HG03175 (cell line): ENCODE results near the gene KIF6.

Experiments used
- ATAC-seq: cut with Tn5 transposase; IDR thresholded peaks from one replicate; pipeline ENCODE4 v1.9.1; 2021; ENCODE audit warnings: mild to moderate bottlenecking, moderate library complexity; ENCODE audit not compliant: unreplicated experiment

Gene KIF6, protein sequence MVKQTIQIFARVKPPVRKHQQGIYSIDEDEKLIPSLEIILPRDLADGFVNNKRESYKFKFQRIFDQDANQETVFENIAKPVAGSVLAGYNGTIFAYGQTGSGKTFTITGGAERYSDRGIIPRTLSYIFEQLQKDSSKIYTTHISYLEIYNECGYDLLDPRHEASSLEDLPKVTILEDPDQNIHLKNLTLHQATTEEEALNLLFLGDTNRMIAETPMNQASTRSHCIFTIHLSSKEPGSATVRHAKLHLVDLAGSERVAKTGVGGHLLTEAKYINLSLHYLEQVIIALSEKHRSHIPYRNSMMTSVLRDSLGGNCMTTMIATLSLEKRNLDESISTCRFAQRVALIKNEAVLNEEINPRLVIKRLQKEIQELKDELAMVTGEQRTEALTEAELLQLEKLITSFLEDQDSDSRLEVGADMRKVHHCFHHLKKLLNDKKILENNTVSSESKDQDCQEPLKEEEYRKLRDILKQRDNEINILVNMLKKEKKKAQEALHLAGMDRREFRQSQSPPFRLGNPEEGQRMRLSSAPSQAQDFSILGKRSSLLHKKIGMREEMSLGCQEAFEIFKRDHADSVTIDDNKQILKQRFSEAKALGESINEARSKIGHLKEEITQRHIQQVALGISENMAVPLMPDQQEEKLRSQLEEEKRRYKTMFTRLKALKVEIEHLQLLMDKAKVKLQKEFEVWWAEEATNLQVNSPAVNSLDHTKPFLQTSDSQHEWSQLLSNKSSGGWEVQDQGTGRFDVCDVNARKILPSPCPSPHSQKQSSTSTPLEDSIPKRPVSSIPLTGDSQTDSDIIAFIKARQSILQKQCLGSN

GRCh38 chr6:39724787-39725631, at the start of gene KIF6:
KIF6 (minus strand) TSS chr6:39725408; CDS start chr6:39725310, 98 bp downstream.
- peak; percentile 98 for ATAC-seq

GRCh38 chr6:39773782-39774181, 48.6 kb upstream of the KIF6 start:
- ATAC-seq: no peak

DNA sequence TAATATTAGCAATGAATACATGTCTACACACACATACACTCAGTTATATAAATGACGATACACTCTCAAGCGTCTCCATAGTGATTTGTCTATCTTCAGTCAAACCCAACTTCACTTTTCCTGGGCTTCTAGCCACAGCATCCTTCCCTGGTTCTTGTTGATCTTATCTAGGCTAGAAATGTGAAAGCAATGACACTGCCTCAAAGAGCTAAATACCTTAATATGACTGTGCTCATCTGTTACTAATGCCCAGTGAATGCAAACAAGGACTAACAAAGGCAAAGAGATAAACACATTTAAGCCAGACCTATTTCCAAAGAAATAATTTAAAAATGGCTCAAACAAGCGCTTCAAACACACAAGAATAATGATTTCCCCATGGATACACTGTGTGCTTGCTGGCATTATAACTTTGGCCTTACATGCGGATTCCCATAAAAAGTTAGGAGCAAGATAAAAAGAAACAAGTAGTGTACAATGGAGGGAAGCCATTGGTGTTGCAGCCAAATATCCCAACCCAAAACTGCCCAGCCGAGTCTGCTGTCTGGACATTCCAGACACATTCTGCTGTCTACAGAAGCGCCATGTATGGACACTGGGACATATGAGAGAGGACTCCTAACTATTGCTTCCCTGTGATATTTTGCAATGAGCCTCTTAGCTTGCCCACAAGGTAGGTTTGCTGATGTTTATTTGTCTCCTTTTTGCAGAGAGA, 47.5 kb upstream of the KIF6 start:
- ATAC-seq: no peak

DNA sequence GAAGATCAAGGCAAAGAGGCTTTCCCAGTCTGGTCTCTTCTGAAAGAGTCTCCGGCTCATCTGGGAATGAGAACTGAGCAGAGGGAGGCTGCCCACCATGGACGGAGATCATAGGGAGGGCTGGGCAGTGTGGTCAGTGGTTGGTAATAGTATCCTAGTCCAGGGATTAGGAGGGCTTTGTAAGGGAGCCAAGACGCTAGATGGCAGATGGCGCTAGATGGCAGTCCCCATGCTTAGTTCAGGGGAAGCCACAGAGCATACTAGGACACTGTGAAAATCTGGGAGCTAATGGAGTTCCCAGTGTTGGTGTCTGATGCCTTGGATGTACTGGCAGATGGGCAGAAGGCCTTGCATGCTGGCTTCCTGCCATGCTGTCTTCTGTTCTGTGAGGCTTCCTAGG, 45.2 kb upstream of the KIF6 start:
- ATAC-seq: no peak

DNA sequence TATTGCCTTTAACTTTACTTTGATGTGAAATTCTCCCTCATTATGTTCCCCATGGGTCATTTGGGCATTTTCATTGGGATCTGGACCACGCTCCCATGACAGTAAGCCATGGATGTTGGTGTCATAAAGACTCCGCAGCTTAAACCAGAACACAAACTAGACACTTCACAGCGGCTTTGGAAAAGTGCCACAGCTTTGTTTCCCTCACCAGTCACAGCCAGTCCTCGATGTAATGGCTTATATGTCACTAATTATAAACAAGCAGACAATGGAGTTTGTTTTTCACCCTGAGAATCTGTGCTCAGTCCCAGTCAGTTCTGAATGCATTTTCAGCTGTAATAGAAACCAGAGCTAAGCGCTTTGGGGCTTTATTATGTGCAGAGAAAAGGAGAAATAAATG, 43.8 kb upstream of the KIF6 start:
- ATAC-seq: no peak

DNA sequence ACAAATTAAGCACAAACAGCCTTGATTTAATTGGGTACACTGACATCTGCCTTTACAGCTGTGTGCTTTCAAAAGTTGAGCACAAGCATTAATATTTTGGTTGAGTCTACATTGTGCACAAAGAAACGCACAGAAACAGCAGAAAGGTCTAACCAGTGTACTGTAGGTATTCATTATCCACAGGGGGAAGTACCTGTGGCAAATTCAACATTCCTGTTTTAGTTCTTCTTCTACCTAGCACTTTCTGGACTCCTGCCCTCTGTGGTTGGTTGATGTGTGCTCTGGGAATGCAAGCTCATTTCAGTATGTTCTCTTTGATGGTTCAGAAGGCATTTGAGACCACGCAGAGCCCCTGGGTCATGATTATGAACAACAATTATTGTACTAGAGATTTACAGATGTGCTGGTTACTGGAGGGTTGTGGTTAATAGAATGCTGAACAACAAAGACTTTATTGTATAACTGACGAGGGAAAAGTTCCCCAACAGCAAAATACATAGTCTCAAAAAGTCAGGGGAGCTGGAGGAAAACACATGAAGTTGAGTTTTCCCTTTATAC, 40.4 kb upstream of the KIF6 start:
- no peak for ATAC-seq

GRCh38 chr6:39760226-39760952, 35.2 kb upstream of the KIF6 start:
- ATAC-seq: no peak

- no peak for ATAC-seq
These were observed 33.8 kb upstream of the KIF6 start for GRCh38 chr6:39758905-39759605.

DNA sequence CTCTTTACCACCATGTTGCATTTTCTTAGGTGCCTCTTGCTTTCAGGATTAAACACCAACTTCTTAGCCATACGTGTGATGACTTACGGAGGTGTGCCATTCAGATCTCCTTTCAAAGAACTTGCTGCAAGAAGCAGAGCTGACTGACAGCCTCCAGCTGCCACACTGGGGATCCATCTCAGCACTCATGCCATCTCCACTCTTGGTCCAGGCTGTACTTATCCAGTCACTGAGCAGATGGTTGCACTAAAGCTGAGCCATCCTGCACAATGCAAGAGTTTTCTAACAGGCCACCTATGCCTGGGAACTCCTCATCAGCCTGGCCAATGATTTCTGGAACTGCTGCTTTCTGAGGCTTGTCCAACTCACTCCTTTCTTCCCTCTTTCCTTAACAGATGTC, 31.4 kb upstream of the KIF6 start:
- ATAC-seq: no peak

DNA sequence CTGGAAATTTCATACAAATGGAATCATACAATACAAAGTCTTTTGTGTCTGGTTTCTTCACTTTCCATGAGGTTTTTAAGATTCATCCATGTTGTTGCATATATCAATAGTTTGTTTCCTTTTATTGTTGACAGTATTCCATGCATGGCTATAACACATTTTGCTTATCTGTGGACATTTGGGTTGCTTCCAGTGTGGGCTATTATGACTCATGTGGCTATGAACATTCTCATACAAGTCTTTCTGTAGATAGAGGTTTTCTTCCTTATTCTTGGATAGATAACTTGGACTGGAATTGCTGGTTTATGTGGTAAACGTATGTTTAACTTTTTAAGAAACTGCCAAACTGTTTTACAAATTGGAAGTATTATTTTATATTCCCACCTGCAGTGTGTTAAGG, 30.0 kb upstream of the KIF6 start:
- no peak for ATAC-seq

DNA sequence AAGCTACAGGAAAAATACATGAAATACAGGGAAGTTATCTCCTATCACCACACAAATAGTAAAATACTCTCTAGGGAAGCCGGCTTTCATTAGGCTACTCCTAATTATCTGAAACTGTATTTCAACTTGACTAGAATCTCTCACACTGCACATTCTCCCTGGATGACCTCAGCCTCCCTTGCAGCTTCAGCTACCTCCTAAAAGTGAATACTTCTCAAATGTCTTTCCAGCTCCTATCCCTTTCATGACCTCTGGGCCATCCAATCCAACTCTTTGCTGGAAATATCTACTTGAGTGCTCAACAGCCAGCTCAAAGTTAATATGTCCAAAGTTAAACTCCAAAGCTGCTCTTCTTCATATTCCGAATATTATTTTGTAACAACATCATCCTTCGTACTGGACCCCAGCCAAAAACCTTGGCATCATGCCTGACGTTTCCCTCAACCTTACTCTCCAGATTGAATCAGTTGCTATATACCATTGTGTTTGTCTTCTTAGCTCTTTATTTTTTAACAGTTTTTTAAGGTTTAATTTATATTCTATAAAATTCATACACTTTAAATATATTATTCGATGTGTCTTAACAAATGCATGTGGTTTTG, 29.4 kb upstream of the KIF6 start:
- no peak for ATAC-seq

DNA sequence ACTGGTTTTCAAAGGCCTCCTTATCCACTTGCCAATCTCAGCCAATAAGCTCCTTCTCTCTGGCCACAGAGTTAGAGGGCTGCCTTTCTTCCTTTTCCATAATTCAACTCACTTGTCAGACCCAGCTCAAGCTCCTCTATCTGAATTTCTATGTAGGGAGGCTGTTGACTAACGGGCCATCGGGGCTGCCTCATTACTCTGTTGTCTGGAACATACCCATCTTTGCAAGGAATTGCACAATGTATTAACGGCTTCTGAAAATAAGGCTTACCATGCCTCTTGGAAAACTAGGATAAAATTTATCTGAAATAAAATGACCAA, 28.5 kb upstream of the KIF6 start:
- ATAC-seq: no peak

- no peak for ATAC-seq
These were observed 27.9 kb upstream of the KIF6 start for GRCh38 chr6:39752835-39753724.

DNA sequence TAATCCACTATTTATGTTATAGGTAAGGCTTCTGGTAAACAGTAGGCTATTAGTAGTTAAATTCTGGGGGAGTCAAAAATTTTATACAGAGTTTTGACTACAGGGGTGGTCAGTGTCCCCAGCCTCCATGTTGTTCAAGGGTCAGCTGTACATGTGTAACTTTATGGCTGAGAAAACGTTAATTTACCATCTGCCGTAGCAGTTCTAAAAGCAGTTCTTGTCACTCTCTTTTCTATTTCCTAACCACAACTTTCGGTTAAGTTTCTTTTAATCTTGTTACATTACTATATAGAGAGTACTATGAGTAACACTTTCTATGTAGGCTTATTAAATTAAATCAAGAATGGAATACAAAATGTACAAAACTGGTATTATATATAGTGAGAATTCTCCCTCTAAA, 21.6 kb upstream of the KIF6 start:
- ATAC-seq: no peak

GRCh38 chr6:39733704-39734103, 8.5 kb upstream of the KIF6 start:
- ATAC-seq: no peak

DNA sequence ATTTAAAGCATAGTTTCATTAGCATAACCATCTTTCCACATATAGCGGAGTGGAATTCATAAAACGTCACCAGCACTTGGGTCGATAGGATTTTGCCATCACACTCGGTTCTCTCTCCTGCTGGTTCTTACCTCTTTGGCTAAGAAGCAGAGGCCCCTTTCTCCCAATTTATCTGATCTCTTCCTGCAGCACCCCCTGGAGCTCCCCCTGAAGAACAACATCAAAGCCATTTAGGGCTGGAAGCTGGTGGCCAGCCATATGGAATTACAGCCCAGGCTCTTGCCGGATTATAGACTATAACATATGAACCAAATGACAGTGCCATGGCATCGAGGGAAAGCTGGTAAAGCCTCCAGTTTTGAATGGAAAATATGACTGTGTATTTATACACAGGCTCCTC, 6.4 kb upstream of the KIF6 start:
- no peak for ATAC-seq

GRCh38 chr6:39729945-39730344, 4.7 kb upstream of the KIF6 start:
- ATAC-seq: no peak

- ATAC-seq: no peak
These were observed 407 bp upstream of the KIF6 start for GRCh38 chr6:39725632-39725997.
